ENCODE results near the gene UGT1A6.
"Not testable (repeated sequence)": the region's sequence is repeated elsewhere in the genome, so short reads cannot be mapped to it uniquely, and the experiment has no call there.

UGT1A6 gene

GRCh38 chr2:233688341-233688740 lies 4.3 kb upstream of the UGT1A6 start:
- DNase-seq = no peak

- no peak for DNase-seq
Observed at GRCh38 chr2:233689031-233689430, 3.7 kb upstream of the UGT1A6 start.

- DNase-seq = no peak
Observed at GRCh38 chr2:233689501-233689900, 3.2 kb upstream of the UGT1A6 start.

DNA sequence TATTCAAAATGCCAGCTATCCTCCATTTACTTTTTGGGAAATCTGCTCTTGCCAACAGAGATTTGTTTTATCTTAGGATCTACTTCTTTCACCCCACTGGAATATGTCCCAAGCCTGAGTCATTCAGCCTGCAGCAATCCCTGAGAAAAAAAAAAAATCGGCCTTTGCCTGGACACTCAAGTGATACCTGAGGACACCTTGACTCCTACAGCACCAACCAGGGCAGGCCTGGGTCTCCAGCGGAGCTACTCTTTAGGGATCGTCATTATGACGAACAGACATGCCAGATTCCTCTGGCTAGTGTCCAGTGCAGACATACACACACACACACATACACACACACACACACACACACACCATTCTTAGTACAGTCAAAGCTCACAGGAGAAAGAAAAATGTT lies 2.2 kb upstream of the UGT1A6 start:
- no peak for DNase-seq

DNA sequence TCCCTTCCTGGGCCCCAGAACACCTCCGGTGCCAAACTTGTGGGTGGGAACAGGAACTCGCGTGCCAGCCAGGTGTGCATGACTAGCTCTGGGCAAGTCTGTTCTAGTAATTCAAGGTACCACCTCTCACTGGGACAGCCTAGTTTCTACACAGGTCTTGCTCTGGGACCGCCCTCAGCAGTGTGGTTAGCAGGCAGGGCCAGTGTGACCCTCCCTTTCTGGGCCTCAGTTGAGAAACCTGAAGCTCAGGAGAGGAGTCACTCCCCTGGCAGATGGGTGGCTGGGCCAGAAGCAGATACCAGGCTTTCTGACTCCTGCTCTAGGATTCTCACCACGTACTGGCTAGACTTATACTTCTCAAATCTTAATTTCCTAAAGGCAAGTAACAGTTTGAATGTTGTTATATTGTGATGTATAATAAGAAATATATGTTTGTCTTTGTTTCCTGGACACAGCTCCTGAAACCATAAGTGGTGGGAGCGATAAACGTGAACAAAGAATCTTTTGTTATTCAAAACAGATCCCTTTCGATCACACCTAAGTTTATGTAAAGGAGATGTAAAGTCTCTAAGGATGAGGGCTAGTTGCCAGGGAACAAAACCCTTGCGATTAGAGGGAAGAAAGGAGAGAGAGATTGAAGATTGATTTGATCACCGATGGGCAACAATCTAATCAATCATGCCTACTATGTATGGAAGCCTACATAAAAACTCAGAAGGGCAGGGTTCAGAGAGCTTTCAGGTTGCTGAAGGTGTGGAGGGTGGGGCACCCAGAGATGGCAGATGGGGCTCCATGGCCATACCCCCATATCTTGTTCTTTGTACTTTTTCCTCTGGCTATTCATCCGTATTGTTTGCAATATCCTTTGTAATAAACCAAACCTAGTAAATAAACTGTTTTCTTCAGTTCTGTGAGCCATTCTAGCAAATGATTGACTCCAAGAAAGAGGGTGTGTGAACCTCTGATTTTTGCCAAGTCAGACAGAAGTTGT lies 952 bp upstream of the UGT1A6 start:
- DNase-seq = no peak

- no peak for DNase-seq
Observed at GRCh38 chr2:233693963-233694362, 1.3 kb downstream of the UGT1A6 start.

DNA sequence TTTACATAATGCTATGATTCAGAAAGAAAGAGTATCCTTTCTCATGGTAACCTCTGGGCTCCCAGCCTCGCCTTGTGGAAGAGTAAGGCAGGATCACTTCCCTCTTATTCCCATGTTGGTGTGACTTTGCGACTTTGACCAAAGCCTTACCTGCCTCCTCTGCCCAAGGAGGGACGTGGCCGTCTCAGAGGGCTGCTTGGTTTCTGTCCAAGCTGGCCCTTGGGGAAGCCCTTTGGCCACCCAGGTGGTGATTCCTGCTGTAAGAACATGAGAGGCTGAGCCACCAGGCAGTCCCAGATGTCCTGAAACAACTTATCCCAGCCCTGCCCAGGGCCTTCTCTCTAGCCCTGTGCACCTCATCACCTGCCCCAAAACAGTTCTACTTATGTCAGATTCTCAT lies 6.0 kb downstream of the UGT1A6 start:
- DNase-seq = no peak

DNA sequence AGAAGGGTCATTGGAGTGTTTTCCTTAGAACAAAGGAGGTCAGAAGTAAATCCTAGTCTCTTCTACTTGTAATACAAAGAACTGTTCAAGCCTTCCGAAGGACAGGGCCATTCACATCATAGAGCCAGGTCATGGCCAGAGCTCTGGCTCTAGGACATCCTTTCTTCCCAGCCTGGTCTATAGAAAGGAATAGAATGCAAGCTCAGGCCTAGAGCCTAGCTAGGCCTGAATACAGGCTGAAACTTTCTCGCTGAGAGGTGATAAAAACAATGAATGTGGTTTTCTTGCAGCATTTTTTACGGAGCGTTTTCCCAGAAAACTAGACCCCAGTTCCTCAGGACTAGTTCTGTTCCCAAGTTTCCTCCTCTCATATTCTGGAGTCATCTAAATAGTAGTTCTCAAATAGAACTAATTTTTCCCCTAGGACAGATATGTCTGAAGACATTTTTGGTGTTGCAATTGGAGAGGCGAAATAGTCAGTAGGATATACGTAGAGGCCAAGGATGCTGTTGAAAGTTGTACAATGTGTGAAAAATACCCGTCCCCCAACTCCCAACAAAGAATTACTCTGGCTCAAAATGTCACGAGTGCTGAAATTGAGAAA lies 6.8 kb downstream of the UGT1A6 start:
- DNase-seq = no peak

- peak; percentile 24 for DNase-seq
Observed at GRCh38 chr2:233700028-233700635, 7.4 kb downstream of the UGT1A6 start.

DNA sequence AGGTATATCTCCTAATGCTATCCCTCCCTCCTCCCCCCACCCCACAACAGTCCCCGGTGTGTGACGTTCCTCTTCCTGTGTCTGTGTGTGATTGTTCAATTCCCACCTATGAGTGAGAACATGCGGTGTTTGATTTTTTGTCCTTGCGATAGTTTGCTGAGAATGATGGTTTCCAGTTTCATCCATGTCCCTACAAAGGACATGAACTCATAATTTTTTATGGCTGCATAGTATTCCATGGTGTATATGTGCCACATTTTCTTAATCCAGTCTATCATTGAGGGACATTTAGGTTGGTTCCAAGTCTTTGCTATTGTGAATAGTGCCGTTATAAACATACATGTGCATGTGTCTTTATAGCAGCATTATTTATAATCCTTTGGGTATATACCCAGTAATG lies 8.2 kb downstream of the UGT1A6 start:
- DNase-seq = not testable (repeated sequence)

DNA sequence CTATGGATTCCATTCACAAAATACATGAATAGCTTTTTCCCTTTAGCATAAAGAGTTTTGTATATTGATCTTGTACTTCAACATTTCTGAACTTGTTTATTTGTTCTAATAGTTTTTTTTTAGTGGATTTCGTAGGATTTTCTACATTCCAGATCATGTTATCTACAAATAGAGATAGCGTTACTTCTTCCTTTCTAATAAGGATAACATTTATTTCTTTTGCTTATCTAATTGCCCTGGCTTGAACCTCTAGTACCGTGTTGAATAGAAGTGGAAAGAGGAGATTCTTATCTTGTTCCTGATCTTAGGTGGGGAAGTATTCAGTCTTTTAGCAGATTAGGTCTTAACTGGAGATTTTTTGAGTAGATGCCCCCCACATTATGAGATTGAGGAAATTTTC lies 9.5 kb downstream of the UGT1A6 start:
- no peak for DNase-seq

- no peak for DNase-seq
Observed at GRCh38 chr2:233705911-233706506, 13.3 kb downstream of the UGT1A6 start.

- peak; percentile 12 for DNase-seq
Observed at GRCh38 chr2:233706720-233707119, 14.0 kb downstream of the UGT1A6 start.

DNA sequence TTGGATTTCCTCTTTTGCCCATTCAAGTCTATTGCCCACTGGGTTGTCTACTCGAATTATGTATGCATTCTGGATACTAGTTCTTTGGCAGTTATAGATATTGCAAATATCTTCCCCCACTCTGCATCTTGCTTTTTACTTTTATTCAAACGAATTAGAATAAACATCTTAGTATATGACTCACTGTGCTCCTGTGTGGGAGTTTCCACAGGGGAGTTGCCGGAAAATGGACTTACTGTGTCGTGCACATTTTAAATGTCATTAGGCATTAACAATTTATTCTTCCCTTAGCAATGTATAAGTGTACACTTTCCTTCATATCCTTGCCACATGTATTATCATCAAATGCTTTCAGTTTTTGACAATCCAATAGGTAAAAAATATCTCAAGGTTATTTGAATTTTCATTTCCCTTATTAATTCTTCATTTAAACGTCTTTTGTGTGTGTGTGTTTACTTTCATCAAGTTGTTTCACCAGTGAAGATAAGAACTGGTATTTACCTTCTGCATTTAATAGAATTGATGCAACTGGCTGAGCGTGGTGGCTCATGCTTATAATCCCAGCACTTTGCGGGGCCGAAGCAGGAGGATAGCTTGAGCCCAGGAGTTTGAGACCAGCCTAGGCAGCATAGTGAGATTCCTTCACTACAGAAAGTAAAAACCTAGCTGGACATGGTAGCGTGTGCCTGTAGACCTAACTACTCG lies 15.4 kb downstream of the UGT1A6 start:
- no peak for DNase-seq

DNA sequence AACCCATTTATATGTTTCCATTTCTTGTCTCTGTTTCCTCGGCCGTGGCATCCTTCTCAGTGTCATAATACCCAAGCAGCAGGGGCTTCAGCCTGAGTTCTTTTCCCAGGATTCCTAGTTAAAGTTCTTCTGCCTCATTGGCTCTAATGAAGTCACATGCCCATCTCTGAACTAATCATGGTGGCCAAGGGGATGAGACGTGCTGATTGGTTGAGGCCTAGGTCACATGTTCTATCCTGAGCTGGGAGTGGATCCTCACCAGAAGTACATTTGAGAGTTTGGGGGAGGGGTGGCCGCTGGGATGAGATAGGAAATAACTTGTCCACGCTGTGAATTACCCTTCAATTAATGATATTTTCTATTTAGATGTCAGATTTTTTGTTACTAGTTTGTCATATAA lies 16.3 kb downstream of the UGT1A6 start:
- no peak for DNase-seq

GRCh38 chr2:233711312-233712008 lies 18.8 kb downstream of the UGT1A6 start:
- peak; percentile 75 for DNase-seq

DNA sequence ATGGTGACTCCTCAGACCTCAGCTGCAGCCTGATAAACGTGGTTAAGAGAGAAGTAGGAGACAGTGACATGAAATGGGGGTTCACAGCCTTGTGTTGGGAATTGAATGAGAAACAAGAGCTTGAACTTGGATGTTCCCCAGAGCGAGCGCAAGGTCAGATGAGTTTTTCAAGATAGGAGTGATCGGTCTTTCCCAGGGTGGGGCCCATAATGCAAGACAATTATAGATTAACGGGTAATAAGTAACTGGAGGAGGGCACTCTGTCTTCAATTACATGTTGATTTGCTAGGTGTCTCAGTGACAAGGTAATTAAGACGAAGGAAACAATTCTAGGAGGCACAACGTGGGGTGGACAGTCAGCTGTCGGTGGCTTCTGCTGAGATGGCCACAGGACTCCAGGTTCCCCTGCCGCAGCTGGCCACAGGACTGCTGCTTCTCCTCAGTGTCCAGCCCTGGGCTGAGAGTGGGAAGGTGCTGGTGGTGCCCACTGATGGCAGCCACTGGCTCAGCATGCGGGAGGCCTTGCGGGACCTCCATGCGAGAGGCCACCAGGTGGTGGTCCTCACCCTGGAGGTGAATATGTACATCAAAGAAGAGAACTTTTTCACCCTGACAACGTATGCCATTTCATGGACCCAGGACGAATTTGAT lies 20.0 kb downstream of the UGT1A6 start, which contains the start of gene UGT1A5:
TSS of gene UGT1A5 (plus strand) at position 297 of the 651 bp plus-strand sequence. CDS start at position 382, 85 bp downstream.
- no peak for DNase-seq

GRCh38 chr2:233713262-233713615 lies 20.5 kb downstream of the UGT1A6 start:
- DNase-seq = no peak

DNA sequence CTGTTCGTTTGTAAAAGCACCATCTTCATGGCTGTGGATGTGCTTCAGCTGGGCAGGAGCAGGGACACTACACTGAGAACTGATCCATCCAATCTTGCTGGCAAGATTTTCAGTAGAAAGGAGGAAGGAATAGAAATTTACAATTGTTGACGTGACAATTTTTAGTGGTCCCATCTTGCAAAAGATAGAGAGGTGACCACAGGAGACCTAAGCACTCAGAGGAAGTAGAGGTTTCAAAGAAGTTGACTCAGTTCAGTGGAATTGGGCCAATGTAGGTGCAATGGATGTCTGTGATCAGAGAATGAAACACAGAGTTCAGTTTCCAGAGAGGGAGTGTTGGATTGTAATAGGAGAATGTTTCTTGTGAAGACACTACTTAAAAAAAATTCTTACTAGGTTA lies 21.4 kb downstream of the UGT1A6 start:
- DNase-seq = no peak

DNA sequence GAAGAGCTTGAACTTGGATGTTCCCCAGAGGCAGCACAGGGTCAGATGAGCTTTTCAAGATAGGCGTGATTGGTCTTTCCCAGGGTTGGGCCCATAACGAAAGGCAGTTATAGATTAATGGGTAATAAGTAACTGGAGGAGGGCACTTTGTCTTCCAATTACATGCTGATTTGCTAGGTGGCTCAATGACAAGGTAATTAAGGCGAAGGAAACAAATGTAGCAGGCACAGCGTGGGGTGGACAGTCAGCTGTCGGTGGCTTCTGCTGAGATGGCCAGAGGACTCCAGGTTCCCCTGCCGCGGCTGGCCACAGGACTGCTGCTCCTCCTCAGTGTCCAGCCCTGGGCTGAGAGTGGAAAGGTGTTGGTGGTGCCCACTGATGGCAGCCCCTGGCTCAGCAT lies 25.9 kb downstream of the UGT1A6 start, which contains the start of gene UGT1A4:
TSS of gene UGT1A4 (plus strand) at position 185 of the 400 bp plus-strand sequence. CDS start at position 270, 85 bp downstream.
- no peak for DNase-seq

DNA sequence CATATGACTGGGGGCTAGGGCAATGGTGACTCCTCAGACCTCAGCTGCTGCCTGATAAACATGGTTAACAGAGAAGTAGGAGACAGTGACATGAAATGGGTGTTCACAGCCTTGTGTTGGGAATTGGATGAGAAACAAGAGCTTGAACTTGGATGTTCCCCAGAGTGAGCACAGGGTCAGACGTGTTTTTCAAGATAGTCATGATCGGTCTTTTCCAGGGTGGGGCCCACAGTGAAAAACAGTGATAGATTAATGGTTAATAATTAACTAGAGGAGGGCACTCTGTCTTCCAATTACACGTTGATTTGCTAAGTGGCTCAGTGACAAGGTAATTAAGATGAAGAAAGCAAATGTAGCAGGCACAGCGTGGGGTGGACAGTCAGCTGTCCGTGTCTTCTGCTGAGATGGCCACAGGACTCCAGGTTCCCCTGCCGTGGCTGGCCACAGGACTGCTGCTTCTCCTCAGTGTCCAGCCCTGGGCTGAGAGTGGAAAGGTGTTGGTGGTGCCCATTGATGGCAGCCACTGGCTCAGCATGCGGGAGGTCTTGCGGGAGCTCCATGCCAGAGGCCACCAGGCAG lies 36.1 kb downstream of the UGT1A6 start, which contains the start of gene UGT1A3:
TSS of gene UGT1A3 (plus strand) at position 320 of the 579 bp plus-strand sequence. CDS start at position 405, 85 bp downstream.
- no peak for DNase-seq
